Measurements from ENCODE around the gene ITPR3.

The ITPR3 gene

GRCh38 chr6:33642897-33643296 is 21.8 kb downstream of the ITPR3 start:
- H3K4me3 ChIP-seq = no peak overlapping the region
- no peaks in the 10 kb centered on the region for H3K4me1 ChIP-seq
- H3K27me3 ChIP-seq (ENCODE audit: low read depth) = no peaks in the 10 kb centered on the region
- no peaks in the 10 kb centered on the region for H3K9me3 ChIP-seq
- H3K36me3 ChIP-seq (replicated peaks) = peaks cover 13% of the 10 kb centered on the region
- no peak for DNase-seq (ENCODE audit: low spot score in 2 of 2)
- in situ Hi-C loops (cut with MboI; ENCODE audit: low sequenced_read_pairs) = no loop called here

GRCh38 chr6:33651403-33651802 is 30.3 kb downstream of the ITPR3 start:
- Histone ChIP-seq H3K27me3 (ENCODE audit: low read depth) (no peaks in the 10 kb centered on the region), H3K36me3 (replicated peaks) (peaks cover 28% of the 10 kb centered on the region), H3K4me1 (no peaks in the 10 kb centered on the region), H3K4me3 (no peak overlapping the region), H3K9me3 (no peaks in the 10 kb centered on the region)
- in situ Hi-C loops (cut with MboI; ENCODE audit: low sequenced_read_pairs) = no loop called here
- no peak for DNase-seq (ENCODE audit: low spot score in 2 of 2)

GRCh38 chr6:33652002-33652401 is 30.9 kb downstream of the ITPR3 start:
- DNase-seq (ENCODE audit: low spot score in 2 of 2) = no peak
- Histone ChIP-seq H3K36me3 (replicated peaks) (peaks cover 28% of the 10 kb centered on the region), H3K4me3 (no peak overlapping the region), H3K9me3 (no peaks in the 10 kb centered on the region), H3K27me3 (ENCODE audit: low read depth) (no peaks in the 10 kb centered on the region), H3K4me1 (no peaks in the 10 kb centered on the region)
- in situ Hi-C loops (cut with MboI; ENCODE audit: low sequenced_read_pairs) = no loop called here

- Histone ChIP-seq H3K27me3 (ENCODE audit: low read depth) (no peaks in the 10 kb centered on the region), H3K4me3 (no peak overlapping the region), H3K9me3 (no peaks in the 10 kb centered on the region), H3K36me3 (replicated peaks) (peaks cover 23% of the 10 kb centered on the region), H3K4me1 (no peaks in the 10 kb centered on the region)
- in situ Hi-C loops (cut with MboI; ENCODE audit: low sequenced_read_pairs) = no loop called here
- no peak for DNase-seq (ENCODE audit: low spot score in 2 of 2)
Observed at GRCh38 chr6:33654831-33655554, 33.9 kb downstream of the ITPR3 start.

- H3K4me1 ChIP-seq = no peaks in the 10 kb centered on the region
- DNase-seq (ENCODE audit: low spot score in 2 of 2) = no peak
- no peaks in the 10 kb centered on the region for H3K27me3 ChIP-seq (ENCODE audit: low read depth)
- no peak overlapping the region for H3K4me3 ChIP-seq
- H3K9me3 ChIP-seq = no peaks in the 10 kb centered on the region
- in situ Hi-C loops (cut with MboI; ENCODE audit: low sequenced_read_pairs) = no loop called here
- peaks cover 19% of the 10 kb centered on the region for H3K36me3 ChIP-seq (replicated peaks)
Observed at GRCh38 chr6:33656844-33657243, 35.7 kb downstream of the ITPR3 start.

GRCh38 chr6:33658982-33659689 is 38.0 kb downstream of the ITPR3 start:
- H3K27me3 ChIP-seq (ENCODE audit: low read depth) = no peaks in the 10 kb centered on the region
- no peaks in the 10 kb centered on the region for H3K9me3 ChIP-seq
- no peak overlapping the region for H3K4me3 ChIP-seq
- no peak for DNase-seq (ENCODE audit: low spot score in 2 of 2)
- no peaks in the 10 kb centered on the region for H3K4me1 ChIP-seq
- in situ Hi-C loops (cut with MboI; ENCODE audit: low sequenced_read_pairs) = no loop called here
- H3K36me3 ChIP-seq (replicated peaks) = peaks cover 19% of the 10 kb centered on the region

- Histone ChIP-seq H3K4me1 (no peaks in the 10 kb centered on the region), H3K27me3 (ENCODE audit: low read depth) (no peaks in the 10 kb centered on the region), H3K4me3 (no peak overlapping the region), H3K9me3 (no peaks in the 10 kb centered on the region), H3K36me3 (replicated peaks) (peaks cover 14% of the 10 kb centered on the region; the same call in 1 of the 2 replicates)
- DNase-seq (ENCODE audit: low spot score in 2 of 2) = no peak
- in situ Hi-C loops (cut with MboI; ENCODE audit: low sequenced_read_pairs) = no loop called here
Observed at GRCh38 chr6:33659986-33660385, 38.9 kb downstream of the ITPR3 start.

GRCh38 chr6:33661106-33661838 is 40.1 kb downstream of the ITPR3 start:
- DNase-seq (ENCODE audit: low spot score in 2 of 2) = no peak

GRCh38 chr6:33662318-33662717 is 41.2 kb downstream of the ITPR3 start:
- no peaks in the 10 kb centered on the region for H3K4me1 ChIP-seq
- no peaks in the 10 kb centered on the region for H3K27me3 ChIP-seq (ENCODE audit: low read depth)
- H3K9me3 ChIP-seq = no peaks in the 10 kb centered on the region
- H3K4me3 ChIP-seq = no peak overlapping the region
- DNase-seq (ENCODE audit: low spot score in 2 of 2) = no peak
- in situ Hi-C loops (cut with MboI; ENCODE audit: low sequenced_read_pairs) = no loop called here
- H3K36me3 ChIP-seq (replicated peaks) = peaks cover 17% of the 10 kb centered on the region

More at GRCh38 chr6:33661106-33661838, 40.1 kb downstream of the ITPR3 start:
- no peaks in the 10 kb centered on the region for H3K9me3 ChIP-seq
- in situ Hi-C loops (cut with MboI; ENCODE audit: low sequenced_read_pairs) = no loop called here
- H3K36me3 ChIP-seq (replicated peaks) = peaks cover 16% of the 10 kb centered on the region
- no peaks in the 10 kb centered on the region for H3K4me1 ChIP-seq
- no peak overlapping the region for H3K4me3 ChIP-seq
- no peaks in the 10 kb centered on the region for H3K27me3 ChIP-seq (ENCODE audit: low read depth)

- no peak for DNase-seq (ENCODE audit: low spot score in 2 of 2)
- Histone ChIP-seq H3K4me1 (no peaks in the 10 kb centered on the region), H3K36me3 (replicated peaks) (peaks cover 20% of the 10 kb centered on the region), H3K9me3 (no peaks in the 10 kb centered on the region), H3K27me3 (ENCODE audit: low read depth) (no peaks in the 10 kb centered on the region), H3K4me3 (no peak overlapping the region)
- in situ Hi-C loops (cut with MboI; ENCODE audit: low sequenced_read_pairs) = no loop called here
Observed at GRCh38 chr6:33663028-33663427, 41.9 kb downstream of the ITPR3 start.

GRCh38 chr6:33663727-33664449 is 42.8 kb downstream of the ITPR3 start:
- no peak overlapping the region for H3K4me3 ChIP-seq
- DNase-seq (ENCODE audit: low spot score in 2 of 2) = no peak
- no peaks in the 10 kb centered on the region for H3K4me1 ChIP-seq
- no peaks in the 10 kb centered on the region for H3K27me3 ChIP-seq (ENCODE audit: low read depth)
- peaks cover 28% of the 10 kb centered on the region for H3K36me3 ChIP-seq (replicated peaks)
- in situ Hi-C loops (cut with MboI; ENCODE audit: low sequenced_read_pairs) = no loop called here
- no peaks in the 10 kb centered on the region for H3K9me3 ChIP-seq

- no peak for DNase-seq (ENCODE audit: low spot score in 2 of 2)
- H3K4me1 ChIP-seq = no peaks in the 10 kb centered on the region
- H3K9me3 ChIP-seq = no peaks in the 10 kb centered on the region
- H3K36me3 ChIP-seq (replicated peaks) = peaks cover 35% of the 10 kb centered on the region
- no peak overlapping the region for H3K4me3 ChIP-seq
- in situ Hi-C loops (cut with MboI; ENCODE audit: low sequenced_read_pairs) = no loop called here
- no peaks in the 10 kb centered on the region for H3K27me3 ChIP-seq (ENCODE audit: low read depth)
Observed at GRCh38 chr6:33664506-33665057, 43.5 kb downstream of the ITPR3 start.

- DNase-seq (ENCODE audit: low spot score in 2 of 2) = no peak
Observed at GRCh38 chr6:33665957-33666356, 44.8 kb downstream of the ITPR3 start.

More at GRCh38 chr6:33665957-33666356, 44.8 kb downstream of the ITPR3 start:
- in situ Hi-C loops (cut with MboI; ENCODE audit: low sequenced_read_pairs) = no loop called here
- Histone ChIP-seq H3K36me3 (replicated peaks) (peaks cover 41% of the 10 kb centered on the region), H3K27me3 (ENCODE audit: low read depth) (no peaks in the 10 kb centered on the region), H3K9me3 (no peaks in the 10 kb centered on the region), H3K4me3 (no peak overlapping the region), H3K4me1 (no peaks in the 10 kb centered on the region)

Data from HAP-1 (cell line).